Common myeloid progenitor, CD34-positive (primary cell): ENCODE results near the gene FSTL3.

Source experiments
- CTCF ChIA-PET: fragments of 350-600 bp; sonication (Branson Sonifier 250); formaldehyde crosslinking; loops from one replicate; lab custom pipeline; 2021; ENCODE audit warnings: antibody characterized with exemption; lab: Charles Lee
- POLR2A ChIA-PET: fragments of 350-600 bp; sonication (Branson Sonifier 250); formaldehyde crosslinking; loops from one replicate; lab custom pipeline; 2021; ENCODE audit warnings: antibody characterized with exemption; lab: Charles Lee
- DNase-seq, 3 donors: peaks; one replicate each; pipeline versions ENCODE4 v3.0.0 to v3.0.0-alpha.2; 2013
- H3K27ac ChIP-seq, 2 experiments: 1 replicate in 1 of 2; 2 replicates in 1 of 2; pipeline ENCODE4 v1.7.0; 2013; ENCODE audit warnings: inconsistent platforms in 2 of 2, low read length in 2 of 2, mild to moderate bottlenecking in 2 of 2, low read depth in 1 of 2, moderate library complexity in 1 of 2; ENCODE audit not compliant: severe bottlenecking in 2 of 2, insufficient read depth in 1 of 2, poor library complexity in 1 of 2
- H3K27me3 ChIP-seq, 5 experiments: replicated peaks in 2 of 5; 1 replicate in 3 of 5; 2 replicates in 2 of 5; pipeline versions ENCODE4 v1.6.1 to v1.7.0; 2013; ENCODE audit warnings: low read length in 4 of 5, mild to moderate bottlenecking in 2 of 5, moderate library complexity in 2 of 5, inconsistent platforms in 1 of 5; ENCODE audit not compliant: insufficient read depth in 5 of 5, control insufficient read depth in 4 of 5
- H3K36me3 ChIP-seq, 4 experiments: 1 replicate in 2 of 4; 2 replicates in 2 of 4; pipeline versions ENCODE4 v1.6.1 to v1.7.0; 2013; ENCODE audit warnings: low read length in 3 of 4, control low read depth in 1 of 4, mild to moderate bottlenecking in 1 of 4; ENCODE audit not compliant: control insufficient read depth in 4 of 4, insufficient read depth in 4 of 4
- H3K4me1 ChIP-seq, 4 experiments: 1 replicate in 3 of 4; 2 replicates in 1 of 4; pipeline versions ENCODE4 v1.6.1 to v1.7.1; 2013; ENCODE audit warnings: low read length in 3 of 4, mild to moderate bottlenecking in 3 of 4, control low read depth in 1 of 4, inconsistent platforms in 1 of 4, moderate library complexity in 1 of 4; ENCODE audit not compliant: control insufficient read depth in 4 of 4, insufficient read depth in 4 of 4; ENCODE audit errors: control extremely low read depth in 1 of 4
- H3K4me3 ChIP-seq, 7 experiments: 1 replicate in 4 of 7; 2 replicates in 3 of 7; pipeline versions ENCODE4 v1.5.1 to v1.7.0; 2013; ENCODE audit warnings: mild to moderate bottlenecking in 7 of 7, low read length in 6 of 7, moderate library complexity in 6 of 7, inconsistent platforms in 2 of 7, low read depth in 2 of 7, control low read depth in 1 of 7; ENCODE audit not compliant: insufficient read depth in 4 of 7, control insufficient read depth in 1 of 7; ENCODE audit errors: extremely low read depth in 1 of 7
- H3K9me3 ChIP-seq, 5 experiments: 1 replicate in 4 of 5; 2 replicates in 1 of 5; pipeline versions ENCODE4 v1.6.1 to v1.7.1; 2013; ENCODE audit warnings: low read length in 4 of 5, mild to moderate bottlenecking in 2 of 5, inconsistent platforms in 1 of 5, low read depth in 1 of 5, moderate library complexity in 1 of 5; ENCODE audit not compliant: control insufficient read depth in 4 of 5, insufficient read depth in 2 of 5; ENCODE audit errors: control extremely low read depth in 1 of 5
- WGBS: methylation state at CpG from one replicate; pipeline ENCODE4 v1.1.5; 2013; ENCODE audit not compliant: insufficient coverage; 5-methylcytosine and 5-hydroxymethylcytosine counted together

FSTL3 gene

GRCh38 chr19:650121-650520, 26.1 kb upstream of the FSTL3 start:
- H3K36me3 ChIP-seq, result peaks cover 5 to 83% (median 50%) of the 10 kb centered on the region in 4 experiments
- WGBS, result 96% methylated on average over 8 of the region's 11 CpGs
- CTCF ChIA-PET, result interaction anchor here (0.7 to 1.1 kb wide), 2 partner anchors 21 to 87 kb away, joined by 3 read pairs; no protein-coding TSS in a partner anchor

GRCh38 chr19:651114-651818, 24.9 kb upstream of the FSTL3 start:
- H3K36me3 ChIP-seq, result peaks cover 5 to 82% (median 50%) of the 10 kb centered on the region in 4 experiments
- no peaks in the 10 kb centered on the region for H3K4me1 ChIP-seq
- no peak overlapping the region for H3K4me3 ChIP-seq
- ChIA-PET CTCF (no interaction called here), POLR2A (interaction anchor here (0.6 kb wide), 1 partner anchor 11 kb away, joined by 3 read pairs; no protein-coding TSS in a partner anchor)
- H3K9me3 ChIP-seq, result no peaks in the 10 kb centered on the region
- H3K27ac ChIP-seq, result no peak overlapping the region
- no peaks in the 10 kb centered on the region for H3K27me3 ChIP-seq
- DNase-seq, result no peak
- WGBS, result 97% methylated on average over 55 of the region's 58 CpGs

More at GRCh38 chr19:650121-650520, 26.1 kb upstream of the FSTL3 start:
- DNase-seq, result no peak
- no peak overlapping the region for H3K4me3 ChIP-seq
- H3K4me1 ChIP-seq, result no peaks in the 10 kb centered on the region
- no peaks in the 10 kb centered on the region for H3K9me3 ChIP-seq
- no peak overlapping the region for H3K27ac ChIP-seq
- no peaks in the 10 kb centered on the region for H3K27me3 ChIP-seq
- POLR2A ChIA-PET, result no interaction called here

- POLR2A ChIA-PET, result interaction anchor here (0.6 kb wide), 1 partner anchor 10 kb away, joined by 3 read pairs; no protein-coding TSS in a partner anchor
- DNase-seq, result no peak
- H3K27me3 ChIP-seq, result no peaks in the 10 kb centered on the region
- H3K4me3 ChIP-seq, result no peak overlapping the region
- CTCF ChIA-PET, result no interaction called here
- WGBS, result 91% methylated on average over 24 of the region's 24 CpGs
- peaks cover 4 to 80% (median 49%) of the 10 kb centered on the region in 4 experiments for H3K36me3 ChIP-seq
- no peak overlapping the region for H3K27ac ChIP-seq
- H3K9me3 ChIP-seq, result no peaks in the 10 kb centered on the region
- H3K4me1 ChIP-seq, result peaks cover 0 to 2% (median 0%) of the 10 kb centered on the region in 4 experiments
Measured at GRCh38 chr19:651991-652390, 24.2 kb upstream of the FSTL3 start.

GRCh38 chr19:652467-653389, 23.5 kb upstream of the FSTL3 start:
- DNase-seq, result no peak
- WGBS, result 96% methylated on average over 52 of the region's 54 CpGs
- Histone ChIP-seq H3K4me3 (no peak overlapping the region), H3K27me3 (no peaks in the 10 kb centered on the region), H3K27ac (no peak overlapping the region), H3K36me3 (peaks cover 2 to 80% (median 49%) of the 10 kb centered on the region in 4 experiments), H3K4me1 (peaks cover 0 to 2% (median 0%) of the 10 kb centered on the region in 4 experiments), H3K9me3 (no peaks in the 10 kb centered on the region)
- ChIA-PET CTCF (no interaction called here), POLR2A (no interaction called here)

GRCh38 chr19:653425-653824, 22.8 kb upstream of the FSTL3 start:
- 97% methylated on average over 16 of the region's 17 CpGs for WGBS
- Histone ChIP-seq H3K36me3 (peaks cover 2 to 81% (median 48%) of the 10 kb centered on the region in 4 experiments), H3K27me3 (no peaks in the 10 kb centered on the region), H3K27ac (no peak overlapping the region), H3K9me3 (no peaks in the 10 kb centered on the region), H3K4me1 (peaks cover 0 to 2% (median under 1%) of the 10 kb centered on the region in 4 experiments), H3K4me3 (no peak overlapping the region)
- CTCF ChIA-PET, result no interaction called here
- POLR2A ChIA-PET, result no interaction called here
- no peak for DNase-seq

- DNase-seq, result no peak
- Histone ChIP-seq H3K9me3 (no peaks in the 10 kb centered on the region), H3K27ac (no peak overlapping the region), H3K36me3 (peaks cover 2 to 76% (median 38%) of the 10 kb centered on the region in 4 experiments), H3K4me1 (peaks cover 0 to 23% (median 15%) of the 10 kb centered on the region in 4 experiments), H3K4me3 (no peak overlapping the region), H3K27me3 (no peaks in the 10 kb centered on the region)
- 96% methylated on average over 14 of the region's 17 CpGs for WGBS
- ChIA-PET POLR2A (no interaction called here), CTCF (interaction anchor here (1.6 kb wide), 1 partner anchor 15 kb away, joined by 4 read pairs; no protein-coding TSS in a partner anchor)
Measured at GRCh38 chr19:655691-656090, 20.5 kb upstream of the FSTL3 start.
